Head of caudate nucleus (tissue), 42 donors: Measurements from ENCODE around the gene MCOLN1.
"Not testable (repeated sequence)": the region's sequence is repeated elsewhere in the genome, so short reads cannot be mapped to it uniquely, and the experiment has no call there.

Experiments
- DNase-seq, 42 donors: peaks; one replicate each; pipeline versions ENCODE4 v3.0.0 to v3.0.0-alpha.2; 2020 to 2021; ENCODE audit warnings: mixed read lengths in 7 of 42
- intact Hi-C: fragments of 100-400 bp; cut with DNase I; formaldehyde crosslinking; loops from one replicate; pipeline ENCODE4 v1.15.0; 2022

Gene MCOLN1

DNA sequence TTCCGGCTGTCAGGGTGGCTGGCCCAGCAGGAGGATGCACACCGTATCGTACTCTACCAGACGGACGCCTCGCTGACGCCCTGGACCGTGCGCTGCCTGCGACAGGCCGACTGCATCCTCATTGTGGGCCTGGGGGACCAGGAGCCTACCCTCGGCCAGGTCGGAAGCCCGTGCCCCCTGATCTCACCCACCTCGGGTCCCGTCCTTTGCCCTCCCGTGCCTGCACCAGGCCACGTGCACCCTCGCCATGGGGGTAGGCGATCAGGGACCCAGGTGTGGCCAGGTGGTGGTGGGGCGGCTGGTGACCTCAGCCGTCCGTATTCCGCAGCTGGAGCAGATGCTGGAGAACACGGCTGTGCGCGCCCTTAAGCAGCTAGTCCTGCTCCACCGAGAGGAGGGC lies 32.1 kb downstream of the MCOLN1 start:
- DNase-seq = no peak
- intact Hi-C loops = no loop called here

GRCh38 chr19:7554990-7555864 lies 32.8 kb downstream of the MCOLN1 start:
- intact Hi-C loops = no loop called here
- DNase-seq = no peak

DNA sequence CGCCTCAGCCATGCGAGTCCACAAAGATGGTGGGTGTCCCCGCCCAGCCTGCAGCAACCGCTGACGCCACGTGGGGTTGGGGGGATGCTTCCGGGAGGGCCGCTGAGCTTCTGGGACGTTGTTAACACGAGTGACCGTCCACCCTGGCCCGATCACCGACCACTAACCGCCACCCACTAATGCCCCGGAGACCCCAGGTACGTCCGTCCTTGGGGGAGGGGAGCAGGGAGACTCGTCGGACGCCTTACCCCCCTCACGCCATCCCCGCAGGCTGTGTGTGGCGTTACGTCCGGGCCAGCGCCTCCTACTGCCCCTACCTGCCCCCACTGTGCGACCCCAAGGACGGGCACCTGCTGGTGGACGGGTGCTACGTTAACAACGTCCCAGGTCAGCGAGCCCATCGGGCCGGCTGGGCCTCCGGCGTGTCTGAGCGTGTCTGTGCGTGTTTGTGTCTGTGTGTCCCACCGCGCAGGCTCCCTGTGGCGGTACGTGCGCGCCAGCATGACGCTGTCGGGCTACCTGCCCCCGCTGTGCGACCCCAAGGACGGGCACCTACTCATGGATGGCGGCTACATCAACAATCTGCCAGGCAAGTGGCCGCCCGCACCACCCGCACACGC lies 34.4 kb downstream of the MCOLN1 start:
- DNase-seq = no peak

GRCh38 chr19:7558667-7559066 lies 36.2 kb downstream of the MCOLN1 start:
- DNase-seq = no peak
- intact Hi-C loops = no loop called here

More for the DNA sequence above, 34.4 kb downstream of the MCOLN1 start:
- intact Hi-C loops = no loop called here

DNA sequence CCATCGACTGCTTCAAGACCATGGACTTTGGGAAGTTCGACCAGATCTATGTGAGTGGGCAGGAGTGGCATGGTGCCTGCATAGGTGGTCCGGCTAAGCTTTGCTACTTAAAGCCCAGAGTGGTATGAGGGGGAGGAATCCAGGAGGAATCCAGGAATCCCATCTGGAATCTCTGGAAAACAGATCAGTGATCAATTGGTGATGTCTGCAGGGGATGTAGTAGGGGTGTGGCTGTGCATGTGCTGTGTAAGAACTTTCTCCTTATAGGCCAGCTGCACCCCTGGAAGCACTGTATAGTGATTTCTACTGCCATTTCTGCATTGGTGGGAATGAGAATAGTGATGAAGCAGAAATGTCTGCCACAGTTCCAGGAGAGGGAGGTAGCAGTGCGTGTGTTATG lies 36.7 kb downstream of the MCOLN1 start:
- intact Hi-C loops = no loop called here
- no peak for DNase-seq

- intact Hi-C loops = loop anchor here (10.0 kb wide), 1 partner anchor 235 kb away; no protein-coding TSS in a partner anchor
- peak in 4 of 42 donors; percentile 10 to 39 (median 18) for DNase-seq
Measured at GRCh38 chr19:7560255-7560654, 37.8 kb downstream of the MCOLN1 start.

DNA sequence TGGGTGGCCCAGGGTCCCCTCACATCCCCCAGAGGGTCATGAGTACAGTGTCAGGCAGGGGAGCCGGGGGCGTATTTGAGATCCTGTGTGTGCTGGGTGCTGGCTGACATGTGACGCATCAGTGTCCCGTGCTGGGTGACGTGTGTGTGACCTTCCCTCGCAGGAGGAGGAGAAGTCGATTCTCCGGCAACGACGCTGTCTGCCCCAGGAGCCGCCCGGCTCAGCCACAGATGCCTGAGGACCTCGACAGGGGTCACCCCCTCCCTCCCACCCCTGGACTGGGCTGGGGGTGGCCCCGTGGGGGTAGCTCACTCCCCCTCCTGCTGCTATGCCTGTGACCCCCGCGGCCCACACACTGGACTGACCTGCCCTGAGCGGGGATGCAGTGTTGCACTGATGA lies 38.9 kb downstream of the MCOLN1 start:
- intact Hi-C loops = loop anchor here (10.0 kb wide), 1 partner anchor 233 kb away; no protein-coding TSS in a partner anchor
- DNase-seq = peak in 36 of 42 donors; percentile 13 to 80 (median 58)

DNA sequence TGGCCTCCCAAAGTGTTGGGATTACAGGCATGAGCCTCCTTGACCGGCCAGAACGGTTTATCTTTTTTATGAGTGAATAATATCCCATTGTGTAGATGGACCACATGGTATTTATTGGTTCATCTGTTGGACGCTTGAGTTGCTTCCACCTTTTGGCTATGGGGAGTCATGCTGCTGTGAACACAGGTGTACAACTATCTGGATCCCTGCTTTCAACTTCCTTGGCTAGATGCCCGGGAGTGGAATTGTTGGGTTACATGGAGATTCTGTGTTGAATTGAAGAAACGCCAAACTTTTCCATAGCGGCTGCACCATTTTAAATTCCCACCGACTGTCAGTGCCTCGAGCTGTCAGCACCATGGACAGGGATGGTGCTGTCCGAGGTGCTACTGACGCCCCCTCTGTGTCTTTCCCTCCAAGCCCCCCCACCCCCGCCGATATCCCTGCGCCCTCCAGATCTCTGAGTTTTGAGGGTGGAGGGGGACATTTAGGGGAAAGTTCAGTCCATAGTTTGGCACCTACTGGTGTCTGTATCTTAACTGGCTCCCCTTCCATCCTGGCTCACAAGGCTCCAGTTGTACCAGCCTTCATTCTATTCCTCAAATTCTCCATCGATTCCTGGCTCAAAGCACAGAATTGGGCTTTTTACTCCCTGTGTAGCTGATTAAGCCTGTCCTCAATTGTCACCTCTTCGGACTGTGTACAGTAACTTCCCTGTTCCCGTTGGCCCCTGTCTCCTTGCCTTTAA lies 40.4 kb downstream of the MCOLN1 start:
- no peak for DNase-seq
- intact Hi-C loops = loop anchor here (10.0 kb wide), 1 partner anchor 232 kb away; no protein-coding TSS in a partner anchor

DNA sequence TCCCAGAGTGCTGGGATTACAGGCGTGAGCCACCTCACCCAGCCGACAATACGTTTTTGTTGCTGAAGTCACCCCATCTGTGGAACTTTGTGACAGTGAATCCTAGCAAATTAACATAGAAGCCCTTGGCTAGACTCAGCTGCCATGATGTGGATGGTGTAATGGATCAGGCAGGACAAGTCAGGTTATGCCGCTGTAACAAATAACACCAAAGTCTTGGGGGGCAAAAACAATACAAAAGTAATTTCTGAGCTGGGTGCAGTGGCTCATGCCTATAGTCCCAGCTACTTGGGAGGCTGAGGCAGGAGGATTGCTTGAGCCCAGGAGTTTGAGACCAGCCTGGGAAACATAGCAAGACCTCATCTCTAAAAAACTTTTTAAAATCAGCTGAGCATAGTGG lies 42.4 kb downstream of the MCOLN1 start:
- no peak for DNase-seq
- intact Hi-C loops = loop anchor here (5.0 to 10.0 kb wide), 2 partner anchors 117 to 230 kb away; partner anchors contain the start of gene TRAPPC5

GRCh38 chr19:7565332-7565731 lies 42.9 kb downstream of the MCOLN1 start:
- intact Hi-C loops = loop anchor here (5.0 to 10.0 kb wide), 2 partner anchors 117 to 229 kb away; partner anchors contain the start of gene TRAPPC5
- no peak for DNase-seq

- intact Hi-C loops = no loop called here
Measured at GRCh38 chr19:7570761-7571160, 48.3 kb downstream of the MCOLN1 start.

GRCh38 chr19:7575434-7576040 lies 53.1 kb downstream of the MCOLN1 start:
- intact Hi-C loops = no loop called here
- DNase-seq = no peak

More at GRCh38 chr19:7570761-7571160, 48.3 kb downstream of the MCOLN1 start:
- DNase-seq = no peak

DNA sequence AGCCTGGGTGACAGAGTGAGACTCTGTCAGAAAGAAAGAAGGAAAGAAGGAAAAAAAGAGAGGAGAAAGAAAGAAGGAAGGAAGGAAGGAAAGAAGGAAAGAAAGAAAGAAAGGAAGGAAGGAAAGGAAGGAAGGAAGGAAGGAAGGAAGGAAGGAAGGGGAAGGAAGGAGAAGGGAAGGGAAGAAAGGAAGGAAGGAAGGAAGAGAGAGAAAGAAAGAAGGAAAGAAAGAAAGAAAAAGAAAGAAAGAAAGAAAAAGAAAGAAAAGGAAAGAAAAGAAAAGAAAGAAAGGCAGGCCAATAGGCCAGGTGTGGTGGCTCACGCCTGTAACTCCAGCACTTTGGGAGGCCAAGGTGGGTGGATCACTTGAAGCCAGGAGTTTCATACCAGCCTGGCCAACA lies 55.0 kb downstream of the MCOLN1 start:
- DNase-seq, intact Hi-C loops: not testable (repeated sequence)

GRCh38 chr19:7578127-7578526 lies 55.7 kb downstream of the MCOLN1 start:
- no peak for DNase-seq
- intact Hi-C loops = no loop called here

DNA sequence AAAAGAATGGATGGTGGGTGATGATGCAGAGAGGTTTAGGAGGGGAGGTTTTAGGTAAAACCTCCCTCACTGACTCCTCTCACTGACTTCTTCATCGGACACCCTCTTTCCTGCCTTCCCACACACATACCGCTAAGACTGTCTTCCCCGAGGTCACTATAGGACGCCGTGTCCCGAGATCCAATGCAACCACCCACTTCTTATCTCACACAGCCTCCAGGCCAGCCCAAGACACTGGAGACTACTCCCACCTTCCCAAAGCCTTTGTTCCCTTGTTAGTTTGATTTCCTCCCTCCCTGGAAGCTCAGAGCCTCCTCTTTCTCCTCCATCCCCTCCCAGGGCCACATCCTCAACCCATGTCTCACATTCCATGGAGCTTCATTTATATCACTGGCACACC lies 56.8 kb downstream of the MCOLN1 start:
- DNase-seq = no peak
- intact Hi-C loops = no loop called here

- intact Hi-C loops = no loop called here
- DNase-seq = no peak
Measured at GRCh38 chr19:7582446-7582845, 60.0 kb downstream of the MCOLN1 start.
